DOHH2 (cell line): ENCODE results near the gene TNRC6C.

Experiments
- H3F3A ChIP-seq: fragments of 200-600 bp; sonication (generic), shearing (Covaris generic); 2 replicates; pipeline ENCODE4 v1.6.0; 2016; ENCODE audit warnings: antibody characterized with exemption, mild to moderate bottlenecking; ENCODE audit not compliant: control insufficient read depth, insufficient read depth
- H3K27ac ChIP-seq: fragments of 200-600 bp; sonication (generic); 2 replicates; pipeline ENCODE4 v1.5.1; 2014; ENCODE audit warnings: low read depth, mild to moderate bottlenecking, low read length, moderate library complexity
- H3K27me3 ChIP-seq: fragments of 200-600 bp; sonication (generic); 2 replicates; pipeline ENCODE4 v1.6.1; 2014; ENCODE audit warnings: mild to moderate bottlenecking, low read length, mixed read lengths; ENCODE audit not compliant: control insufficient read depth
- H3K36me3 ChIP-seq: fragments of 200-600 bp; sonication (generic); 2 replicates; pipeline ENCODE4 v1.6.1; 2014; ENCODE audit warnings: mild to moderate bottlenecking, low read length, moderate library complexity, mixed read lengths; ENCODE audit not compliant: control insufficient read depth
- H3K4me1 ChIP-seq: fragments of 200-600 bp; sonication (generic); 2 replicates; pipeline ENCODE4 v1.6.1; 2014; ENCODE audit warnings: mild to moderate bottlenecking, low read length, mixed read lengths; ENCODE audit not compliant: control insufficient read depth
- H3K4me2 ChIP-seq: fragments of 200-600 bp; sonication (generic); 2 replicates; pipeline ENCODE4 v1.6.0; 2014; ENCODE audit warnings: mild to moderate bottlenecking, low read length, moderate library complexity
- H3K4me3 ChIP-seq: fragments of 200-600 bp; sonication (generic); 2 replicates; pipeline ENCODE4 v1.5.1; 2014; ENCODE audit warnings: mild to moderate bottlenecking, low read length, mixed read lengths
- H3K79me2 ChIP-seq: fragments of 200-600 bp; sonication (generic); 2 replicates; pipeline ENCODE4 v1.6.1; 2014; ENCODE audit warnings: mild to moderate bottlenecking, low read length, mixed read lengths; ENCODE audit not compliant: control insufficient read depth
- H3K9me2 ChIP-seq: fragments of 200-600 bp; sonication (generic); replicated peaks from 2 replicates; pipeline ENCODE4 v1.6.1; 2014; ENCODE audit warnings: mild to moderate bottlenecking, low read length, mixed read lengths; ENCODE audit not compliant: control insufficient read depth
- H3K9me3 ChIP-seq: fragments of 200-600 bp; sonication (generic); 2 replicates; pipeline ENCODE4 v1.6.1; 2014; ENCODE audit warnings: antibody characterized with exemption, low read length, mixed read lengths; ENCODE audit not compliant: control insufficient read depth, insufficient read depth
- H4K20me1 ChIP-seq: fragments of 200-600 bp; sonication (generic); 2 replicates; pipeline ENCODE4 v1.6.0; 2014; ENCODE audit warnings: low read depth, mild to moderate bottlenecking, antibody characterized with exemption, low read length, moderate library complexity; ENCODE audit not compliant: control insufficient read depth, insufficient read depth
- CTCF ChIP-seq: fragments of 200-600 bp; sonication (generic); IDR thresholded peaks from one replicate; pipeline ENCODE4 v1.5.1; 2014; ENCODE audit warnings: antibody characterized with exemption, mild to moderate bottlenecking, low read depth, low read length; ENCODE audit not compliant: poor library complexity, severe bottlenecking
- EZH2phosphoT487 ChIP-seq: fragments of 200-600 bp; sonication (generic); IDR thresholded peaks from 2 replicates; pipeline ENCODE4 v1.6.1; 2017; ENCODE audit warnings: borderline replicate concordance, mild to moderate bottlenecking, antibody characterized with exemption, low read length, moderate library complexity, mixed read lengths

Gene TNRC6C

GRCh38 chr17:78007647-78008046 is 49.1 kb downstream of the TNRC6C start:
- H3F3A ChIP-seq, result 0 out of 2 replicates have a peak, but pooled peaks cover 2% of the 10 kb centered on the region
- no peaks in the 10 kb centered on the region for H3K4me1 ChIP-seq
- H3K4me3 ChIP-seq, result no peak overlapping the region
- H3K36me3 ChIP-seq, result no peaks in the 10 kb centered on the region; the same call in 1 of the 2 replicates
- TF ChIP-seq CTCF (no peak), EZH2phosphoT487 (no peak)
- H4K20me1 ChIP-seq, result no peaks in the 10 kb centered on the region
- H3K27me3 ChIP-seq, result no peaks in the 10 kb centered on the region
- no peak overlapping the region for H3K27ac ChIP-seq
- no peak overlapping the region for H3K4me2 ChIP-seq
- no peaks in the 10 kb centered on the region for H3K9me3 ChIP-seq
- no peaks in the 10 kb centered on the region for H3K9me2 ChIP-seq
- no peaks in the 10 kb centered on the region for H3K79me2 ChIP-seq

DNA sequence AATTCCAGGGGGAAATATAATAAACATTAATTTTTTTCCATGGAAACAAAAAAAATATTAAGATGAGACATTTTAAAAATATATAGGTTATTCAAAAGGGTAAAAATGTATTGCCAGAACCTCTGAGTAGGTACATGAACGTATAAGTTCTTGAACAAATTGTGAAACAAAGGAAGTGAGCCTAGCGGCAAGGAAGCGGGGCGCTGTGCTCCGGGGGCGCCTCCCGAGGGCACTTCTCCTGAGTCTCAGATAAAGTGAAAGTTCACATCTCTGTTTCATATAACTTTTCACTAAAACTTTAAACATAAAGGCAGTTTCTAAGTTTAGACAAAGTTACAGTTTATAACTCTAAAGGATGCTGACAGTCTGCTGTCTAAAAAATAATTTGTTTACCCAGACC is 52.3 kb downstream of the TNRC6C start:
- Histone ChIP-seq H3K9me3 (no peaks in the 10 kb centered on the region), H3K4me2 (no peak overlapping the region), H3F3A (no peaks in the 10 kb centered on the region), H3K4me3 (no peak overlapping the region), H3K27ac (no peak overlapping the region), H3K36me3 (no peaks in the 10 kb centered on the region; the same call in 1 of the 2 replicates), H3K9me2 (no peaks in the 10 kb centered on the region), H3K27me3 (no peaks in the 10 kb centered on the region), H3K4me1 (no peaks in the 10 kb centered on the region), H4K20me1 (no peaks in the 10 kb centered on the region), H3K79me2 (no peaks in the 10 kb centered on the region)
- TF ChIP-seq EZH2phosphoT487, result no peak
- TF ChIP-seq CTCF, result no peak

DNA sequence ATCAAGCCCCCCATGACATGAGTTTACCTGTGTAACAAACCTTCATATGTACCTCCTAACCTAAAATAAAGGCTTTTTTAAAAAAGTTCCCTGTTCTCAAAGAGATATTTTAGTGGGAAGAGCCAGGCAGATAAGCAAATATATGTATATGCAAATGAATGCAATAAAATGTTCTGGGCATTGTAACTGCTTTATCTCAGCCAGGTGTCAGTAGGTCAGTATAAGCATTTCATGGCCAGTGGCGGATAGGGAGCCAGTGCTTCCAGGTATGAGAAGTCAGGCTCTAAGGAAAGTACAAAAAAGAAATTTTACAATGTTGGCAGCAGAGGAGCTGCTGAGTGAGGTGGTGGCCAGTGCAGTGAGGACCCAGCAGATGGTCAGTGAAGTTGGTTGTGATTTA is 53.9 kb downstream of the TNRC6C start:
- H3K27ac ChIP-seq, result no peak overlapping the region
- no peak overlapping the region for H3K4me2 ChIP-seq
- H3F3A ChIP-seq, result no peaks in the 10 kb centered on the region
- H3K4me1 ChIP-seq, result no peaks in the 10 kb centered on the region
- H3K9me2 ChIP-seq, result no peaks in the 10 kb centered on the region
- no peaks in the 10 kb centered on the region for H3K79me2 ChIP-seq
- H3K36me3 ChIP-seq, result no peaks in the 10 kb centered on the region
- TF ChIP-seq CTCF (no peak), EZH2phosphoT487 (no peak)
- H3K9me3 ChIP-seq, result no peaks in the 10 kb centered on the region
- H3K27me3 ChIP-seq, result no peaks in the 10 kb centered on the region
- no peaks in the 10 kb centered on the region for H4K20me1 ChIP-seq
- H3K4me3 ChIP-seq, result no peak overlapping the region
